ENCODE results near the gene EXOC2. TPM values are rescaled to one million over a fixed set of nuclear protein-coding genes. Genes with fewer than 3 reads are reported as not detected.
"Not testable (repeated sequence)": the region's sequence is repeated elsewhere in the genome, so short reads cannot be mapped to it uniquely, and the experiment has no call there.

Gene EXOC2
- total and polyA plus RNA-seq, 10 of the 15 experiments (the other 5 are each of a cell fraction or from before 2014, with no cell fraction given): 8.7 to 32.8 (median 20.7) TPM

DNA sequence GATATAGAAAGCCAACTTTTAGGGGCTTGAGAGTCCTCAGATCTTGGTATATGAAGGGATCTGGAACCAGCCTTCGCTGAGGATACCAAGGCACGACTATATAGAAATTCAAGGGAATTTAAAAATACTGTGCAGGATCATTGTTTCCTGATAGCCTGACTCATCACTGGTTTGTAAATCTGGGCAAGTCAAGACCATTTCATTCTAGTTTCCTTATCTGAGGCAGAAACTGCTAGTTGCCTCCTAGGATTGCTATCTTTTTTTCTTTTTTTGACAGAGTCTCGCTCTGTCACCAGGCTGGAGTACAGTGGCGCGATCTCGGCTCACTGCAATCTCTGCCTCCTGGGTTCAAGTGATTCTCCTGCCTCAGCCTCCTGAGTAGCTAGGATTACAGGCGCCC lies 131.6 kb downstream of the EXOC2 start:
- in situ Hi-C loops (cut with MboI); CTCF ChIA-PET; SMC1A ChIA-PET (ENCODE audit: uncharacterized antibody, unreplicated experiment); H3K27ac ChIP-seq (ENCODE audit: control insufficient read depth, insufficient read depth); H3K79me2 ChIP-seq (ENCODE audit: control insufficient read depth, insufficient read depth, low read length); H3K9ac ChIP-seq (ENCODE audit: control insufficient read depth, insufficient read depth, low read length); H4K20me1 ChIP-seq (ENCODE audit: control insufficient read depth, insufficient read depth); RAD21 ChIA-PET (ENCODE audit: unreplicated experiment); ATAC-seq; H3K9me3 ChIP-seq (replicated peaks; ENCODE audit: control insufficient read depth, insufficient read depth, low read length); H3K4me3 ChIP-seq; H3K27me3 ChIP-seq (replicated peaks in 1 of 2; ENCODE audit: control insufficient read depth in 2 of 2, insufficient read depth in 2 of 2, low read length in 1 of 2); POLR2A ChIA-PET; H3K4me2 ChIP-seq (ENCODE audit: control insufficient read depth, insufficient read depth); DNase-seq (ENCODE audit: low read depth, low spot score); BruUV-seq (replicated peaks); intact Hi-C loops (cut with micrococcal nuclease; ENCODE audit: unreplicated experiment); H3K4me1 ChIP-seq (ENCODE audit: control insufficient read depth, insufficient read depth, low read length); FAIRE-seq; H2AFZ ChIP-seq (ENCODE audit: control insufficient read depth, low read depth, low read length); H3K36me3 ChIP-seq (ENCODE audit: control insufficient read depth in 2 of 2, insufficient read depth in 2 of 2, low read length in 1 of 2): not testable (repeated sequence)
- 98% methylated on average over 7 of the region's 7 CpGs for WGBS (ENCODE audit: insufficient coverage, insufficient replicate concordance, low lambda C conversion rate, missing lambda C conversion rate)

DNA sequence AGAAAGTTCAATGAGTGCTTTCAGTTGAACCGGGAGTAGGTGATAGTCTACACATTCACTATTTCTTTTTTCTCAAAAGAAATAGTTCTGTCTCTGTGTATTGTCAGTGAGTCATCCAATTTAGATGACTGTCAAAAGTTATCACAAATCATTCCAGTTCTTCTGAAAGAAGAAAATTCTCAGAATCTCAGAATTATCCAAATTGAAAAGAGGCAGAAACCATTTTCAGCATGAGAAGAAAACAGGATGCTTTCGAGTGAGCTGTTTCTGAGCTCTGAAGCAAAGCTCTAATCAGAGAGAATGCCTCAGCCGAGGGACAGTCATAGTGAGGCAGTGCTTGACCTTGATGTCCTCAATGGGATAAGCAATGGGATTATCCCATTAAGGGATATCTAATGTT lies 134.0 kb downstream of the EXOC2 start:
- Histone ChIP-seq H3K4me1 (ENCODE audit: control insufficient read depth, insufficient read depth, low read length) (no peaks in the 10 kb centered on the region), H3K9ac (ENCODE audit: control insufficient read depth, insufficient read depth, low read length) (no peak overlapping the region), H3K27ac (ENCODE audit: control insufficient read depth, insufficient read depth) (no peak overlapping the region), H3K36me3 (ENCODE audit: control insufficient read depth in 2 of 2, insufficient read depth in 2 of 2, low read length in 1 of 2) (peaks cover 5 to 6% of the 10 kb centered on the region in 2 experiments; a peak in 3 of 4 replicates), H3K4me3 (no peak overlapping the region), H3K27me3 (replicated peaks in 1 of 2; ENCODE audit: control insufficient read depth in 2 of 2, insufficient read depth in 2 of 2, low read length in 1 of 2) (no peaks in the 10 kb centered on the region), H3K9me3 (replicated peaks; ENCODE audit: control insufficient read depth, insufficient read depth, low read length) (no peaks in the 10 kb centered on the region), H4K20me1 (ENCODE audit: control insufficient read depth, insufficient read depth) (no peaks in the 10 kb centered on the region), H3K4me2 (ENCODE audit: control insufficient read depth, insufficient read depth) (no peak overlapping the region), H2AFZ (ENCODE audit: control insufficient read depth, low read depth, low read length) (no peak overlapping the region), H3K79me2 (ENCODE audit: control insufficient read depth, insufficient read depth, low read length) (no peaks in the 10 kb centered on the region)
- ATAC-seq (no peak), DNase-seq (ENCODE audit: low read depth, low spot score) (no peak), FAIRE-seq (no peak)
- POLR2A ChIA-PET: no interaction called here
- intact Hi-C loops (cut with micrococcal nuclease; ENCODE audit: unreplicated experiment): no loop called here
- in situ Hi-C loops (cut with MboI): no loop called here
- 84% methylated on average over 3 of the region's 3 CpGs for WGBS (ENCODE audit: insufficient coverage, insufficient replicate concordance, low lambda C conversion rate, missing lambda C conversion rate)
- no TSS peak for BruUV-seq (replicated peaks)
- RAD21 ChIA-PET (ENCODE audit: unreplicated experiment): no interaction called here
- SMC1A ChIA-PET (ENCODE audit: uncharacterized antibody, unreplicated experiment): interaction anchor here (0.6 to 1.3 kb wide), 4 partner anchors 150 to 854 kb away, joined by 3 read pairs; no protein-coding TSS in a partner anchor
- CTCF ChIA-PET: interaction anchor here (0.9 to 2.0 kb wide), 7 partner anchors 11 to 336 kb away, joined by 3 to 6 read pairs (median 3); no protein-coding TSS in a partner anchor
- TF ChIP-seq, protein P1, sequence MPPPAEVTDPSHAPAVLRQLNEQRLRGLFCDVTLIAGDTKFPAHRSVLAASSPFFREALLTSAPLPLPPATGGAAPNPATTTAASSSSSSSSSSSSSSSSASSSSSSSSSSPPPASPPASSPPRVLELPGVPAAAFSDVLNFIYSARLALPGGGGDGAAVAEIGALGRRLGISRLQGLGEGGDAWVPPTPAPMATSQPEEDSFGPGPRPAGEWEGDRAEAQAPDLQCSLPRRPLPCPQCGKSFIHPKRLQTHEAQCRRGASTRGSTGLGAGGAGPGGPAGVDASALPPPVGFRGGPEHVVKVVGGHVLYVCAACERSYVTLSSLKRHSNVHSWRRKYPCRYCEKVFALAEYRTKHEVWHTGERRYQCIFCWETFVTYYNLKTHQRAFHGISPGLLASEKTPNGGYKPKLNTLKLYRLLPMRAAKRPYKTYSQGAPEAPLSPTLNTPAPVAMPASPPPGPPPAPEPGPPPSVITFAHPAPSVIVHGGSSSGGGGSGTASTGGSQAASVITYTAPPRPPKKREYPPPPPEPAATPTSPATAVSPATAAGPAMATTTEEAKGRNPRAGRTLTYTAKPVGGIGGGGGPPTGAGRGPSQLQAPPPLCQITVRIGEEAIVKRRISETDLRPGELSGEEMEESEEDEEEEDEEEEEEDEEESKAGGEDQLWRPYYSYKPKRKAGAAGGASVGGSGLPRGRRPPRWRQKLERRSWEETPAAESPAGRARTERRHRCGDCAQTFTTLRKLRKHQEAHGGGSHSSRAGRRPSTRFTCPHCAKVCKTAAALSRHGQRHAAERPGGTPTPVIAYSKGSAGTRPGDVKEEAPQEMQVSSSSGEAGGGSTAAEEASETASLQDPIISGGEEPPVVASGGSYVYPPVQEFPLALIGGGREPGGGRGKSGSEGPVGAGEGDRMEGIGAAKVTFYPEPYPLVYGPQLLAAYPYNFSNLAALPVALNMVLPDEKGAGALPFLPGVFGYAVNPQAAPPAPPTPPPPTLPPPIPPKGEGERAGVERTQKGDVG (CRISPR knock-in tag; IDR thresholded peaks at IDR 0.05): no peak
- TF ChIP-seq STAT1 (conservative IDR thresholded peaks at IDR 0.05) (no peak), TCF12 (IDR thresholded peaks at IDR 0.05; ENCODE audit: low read depth, low read length) (no peak), KLF5 (IDR thresholded peaks at IDR 0.05; ENCODE audit: partially characterized antibody) (no peak), ZNF384 (IDR thresholded peaks at IDR 0.05; ENCODE audit: borderline replicate concordance, low read depth, low read length) (no peak), MTA3 (IDR thresholded peaks at IDR 0.05; ENCODE audit: borderline replicate concordance, low read length) (no peak), GATAD2B (conservative IDR thresholded peaks at IDR 0.05; ENCODE audit: low read depth) (no peak), ATF7 (IDR thresholded peaks at IDR 0.05; ENCODE audit: low read depth) (no peak), CHD4 (IDR thresholded peaks at IDR 0.05) (no peak), EZH2 (IDR thresholded peaks at IDR 0.05; ENCODE audit: borderline replicate concordance, control insufficient read depth, low read depth, low read length) (no peak)
- TF ChIP-seq, protein P2, sequence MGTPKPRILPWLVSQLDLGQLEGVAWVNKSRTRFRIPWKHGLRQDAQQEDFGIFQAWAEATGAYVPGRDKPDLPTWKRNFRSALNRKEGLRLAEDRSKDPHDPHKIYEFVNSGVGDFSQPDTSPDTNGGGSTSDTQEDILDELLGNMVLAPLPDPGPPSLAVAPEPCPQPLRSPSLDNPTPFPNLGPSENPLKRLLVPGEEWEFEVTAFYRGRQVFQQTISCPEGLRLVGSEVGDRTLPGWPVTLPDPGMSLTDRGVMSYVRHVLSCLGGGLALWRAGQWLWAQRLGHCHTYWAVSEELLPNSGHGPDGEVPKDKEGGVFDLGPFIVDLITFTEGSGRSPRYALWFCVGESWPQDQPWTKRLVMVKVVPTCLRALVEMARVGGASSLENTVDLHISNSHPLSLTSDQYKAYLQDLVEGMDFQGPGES (IDR thresholded peaks at IDR 0.05): no peak
